GM21447 (cell line): Measurements from ENCODE around the gene ARHGEF37.

Source experiments
- ATAC-seq: cut with Tn5 transposase; IDR thresholded peaks from one replicate; pipeline ENCODE4 v1.9.1; 2021; ENCODE audit not compliant: unreplicated experiment

ARHGEF37 gene

DNA sequence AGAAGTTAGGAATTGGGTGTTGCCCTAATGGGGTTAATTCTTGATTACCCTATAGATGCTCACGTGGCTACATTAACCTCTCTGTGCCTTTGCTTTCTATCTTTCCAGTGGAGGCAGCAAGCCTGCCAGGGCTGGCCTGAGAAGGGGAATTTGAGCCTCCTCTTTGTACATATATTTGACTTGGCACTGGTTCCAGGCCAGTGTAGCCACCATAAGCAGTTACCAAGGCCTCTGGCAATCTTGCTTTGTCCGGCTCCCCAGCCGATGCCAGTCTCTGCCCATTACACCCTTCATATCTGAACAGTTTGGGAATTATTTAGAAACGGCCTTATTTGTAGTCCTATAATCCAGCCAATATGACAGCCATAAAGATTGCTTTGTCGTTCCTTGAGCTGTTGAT, 90.2 kb downstream of the ARHGEF37 start:
- no peak for ATAC-seq

- ATAC-seq = no peak
Observed at GRCh38 chr5:149672701-149673476, 91.6 kb downstream of the ARHGEF37 start.

GRCh38 chr5:149674686-149675085, 93.4 kb downstream of the ARHGEF37 start:
- no peak for ATAC-seq

DNA sequence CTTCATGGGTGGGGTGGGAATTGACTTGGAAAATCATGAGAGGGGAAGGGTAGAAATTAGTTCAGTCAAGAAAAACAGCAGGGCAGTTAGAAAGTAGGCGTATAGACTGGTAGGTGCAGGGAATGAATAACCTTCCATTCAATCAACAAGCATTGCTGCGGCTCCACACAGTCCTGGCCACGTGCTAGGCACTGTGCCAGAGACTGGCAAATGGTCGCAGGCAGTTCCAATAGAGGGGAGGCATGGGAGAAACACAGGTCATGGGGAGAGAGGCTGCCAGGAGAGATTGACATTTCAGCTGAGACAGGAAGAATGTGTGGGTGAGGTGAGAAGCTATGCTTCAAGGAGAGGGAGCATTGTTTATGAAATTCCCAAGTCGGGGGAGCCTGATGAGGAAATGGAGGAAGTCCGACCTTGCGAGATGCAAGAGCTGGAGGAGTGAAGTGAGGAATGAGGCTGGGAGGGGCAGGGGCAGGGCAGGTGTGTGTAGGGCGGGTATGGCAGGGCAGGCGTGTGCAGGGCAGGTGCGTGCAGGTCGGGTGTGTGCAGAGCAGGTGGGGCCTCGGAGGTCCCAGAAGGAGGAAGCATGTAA, 94.4 kb downstream of the ARHGEF37 start:
- no peak for ATAC-seq

- no peak for ATAC-seq
Observed at GRCh38 chr5:149677731-149678130, 96.4 kb downstream of the ARHGEF37 start.

GRCh38 chr5:149679876-149680809, 98.8 kb downstream of the ARHGEF37 start:
- no peak for ATAC-seq

GRCh38 chr5:149680810-149681221, 99.5 kb downstream of the ARHGEF37 start:
- peak; percentile 98 for ATAC-seq

DNA sequence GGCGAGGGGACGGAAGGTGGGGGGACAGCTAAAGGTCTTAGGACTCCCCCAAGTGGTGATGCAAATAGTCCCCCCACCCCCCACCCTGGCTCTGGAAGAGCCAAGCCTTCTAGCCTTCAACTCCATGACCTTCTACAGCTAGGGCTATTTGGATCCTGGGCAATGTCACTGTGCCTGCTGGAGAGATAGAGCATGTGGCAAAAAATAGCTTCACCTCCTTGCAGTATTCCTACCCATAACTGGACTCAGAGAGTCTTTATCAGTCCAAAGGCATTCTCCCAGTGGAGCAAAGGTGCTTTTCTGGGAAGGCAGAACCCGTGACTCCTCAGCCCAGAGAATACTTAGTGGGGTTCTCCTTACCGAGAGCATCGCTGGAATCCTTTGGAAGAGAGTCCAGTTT, 100.0 kb downstream of the ARHGEF37 start:
- no peak for ATAC-seq

DNA sequence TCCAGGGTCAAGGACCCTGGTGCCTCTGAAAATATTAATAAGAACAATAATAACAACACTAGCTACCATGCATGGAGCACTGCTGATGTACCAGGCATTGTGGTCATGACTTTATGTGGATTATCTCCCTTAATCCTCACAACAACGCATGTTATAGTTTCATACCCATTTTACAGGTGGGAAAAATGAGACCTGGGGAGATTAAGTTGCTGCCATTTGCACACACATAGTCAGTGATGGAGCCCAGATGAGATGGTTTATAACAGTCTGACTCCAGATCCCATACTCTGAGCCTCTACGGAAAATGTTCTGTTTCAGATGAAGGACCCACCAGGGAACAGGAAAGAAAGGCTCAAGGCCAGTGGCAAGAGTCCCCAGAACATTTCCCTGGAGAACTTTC, 100.6 kb downstream of the ARHGEF37 start:
- no peak for ATAC-seq

- ATAC-seq = no peak
Observed at GRCh38 chr5:149682532-149683075, 101.3 kb downstream of the ARHGEF37 start.

DNA sequence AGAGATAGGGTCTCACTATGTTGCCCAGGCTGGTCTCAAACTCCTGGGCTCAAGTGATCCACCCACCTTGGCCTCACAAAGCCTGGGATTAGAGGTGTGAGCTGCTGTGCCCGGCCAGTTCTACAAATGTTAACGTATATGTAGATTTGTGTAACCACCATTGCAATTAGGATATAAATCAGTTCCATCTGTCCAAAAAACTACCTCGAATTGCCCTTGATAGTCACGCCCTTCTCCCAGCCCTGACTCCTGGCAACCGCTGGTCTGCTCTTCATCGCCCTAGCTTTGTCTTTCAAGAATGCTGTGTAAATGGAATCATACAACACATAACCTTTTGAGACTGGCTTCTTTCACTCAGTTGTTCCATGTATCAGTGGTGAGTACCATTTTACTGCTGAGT, 102.7 kb downstream of the ARHGEF37 start:
- no peak for ATAC-seq

DNA sequence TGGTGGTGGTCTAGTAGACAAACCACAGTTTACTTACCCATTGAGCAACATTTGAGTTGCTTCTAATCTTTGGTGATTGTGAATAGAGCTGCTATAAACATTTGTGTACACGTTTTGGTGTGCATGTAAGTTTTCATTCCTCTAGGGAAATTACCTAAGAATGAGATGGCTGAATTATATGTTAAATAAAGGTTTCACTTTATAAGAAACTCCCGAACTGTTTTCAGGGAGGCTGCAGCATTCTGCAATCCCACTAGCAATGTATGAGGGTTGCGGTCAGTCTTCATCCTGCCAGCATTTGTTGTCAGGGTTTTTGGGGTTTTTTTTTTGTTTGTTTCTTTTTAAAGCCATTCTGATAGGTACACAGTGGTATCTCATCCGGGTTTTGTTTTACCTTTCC, 103.1 kb downstream of the ARHGEF37 start:
- ATAC-seq = no peak
